Endothelial cell of umbilical vein (primary cell): Measurements from ENCODE around the gene ZNF616. TPM values are rescaled to one million over a fixed set of nuclear protein-coding genes. Genes with fewer than 3 reads are reported as not detected.
A peak's percentile ranks its signal among the peaks of the same experiment; 100 is the strongest.

Source experiments
- BruUV-seq: library from RNA; stranded (reverse); fragments of 400-500 nt; replicated peaks from 2 replicates; lab custom pipeline; 2021; lab: Mats Ljungman, UMichigan
- CTCF ChIA-PET: fragments of 300-600, 350-600 bp; sonication (Branson Sonifier 250); formaldehyde crosslinking; loops from one replicate; lab custom pipeline; 2021; ENCODE audit warnings: antibody characterized with exemption, inconsistent platforms; lab: Charles Lee
- POLR2A ChIA-PET: fragments of 300-600, 350-600 bp; sonication (Branson Sonifier 250); formaldehyde crosslinking; loops from one replicate; lab custom pipeline; 2021; ENCODE audit warnings: antibody characterized with exemption, inconsistent platforms; lab: Charles Lee
- DNase-seq: peaks from one replicate; pipeline ENCODE4 v3.0.0-alpha.2; 2011; ENCODE audit warnings: low read depth, low spot score
- FAIRE-seq: peaks from 2 replicates; lab custom pipeline; 2011; peaks lifted over from hg19 to GRCh38; lab: Jason Lieb, UNC
- H2AFZ ChIP-seq: 2 replicates; pipeline ENCODE4 v1.6.0; 2012; ENCODE audit warnings: low read depth, low read length, control low read depth, inconsistent platforms
- H3K27ac ChIP-seq: 2 replicates; pipeline ENCODE4 v1.5.1; 2011; ENCODE audit warnings: low read depth, mild to moderate bottlenecking, control low read depth, low read length, moderate library complexity; ENCODE audit not compliant: insufficient read depth
- H3K27me3 ChIP-seq, 2 experiments: 2 replicates each; pipeline versions ENCODE4 v1.6.0 to v1.6.1; 2011; ENCODE audit warnings: low read length in 2 of 2, mixed read lengths in 1 of 2; ENCODE audit not compliant: control insufficient read depth in 2 of 2, insufficient read depth in 2 of 2
- H3K36me3 ChIP-seq, 2 experiments: 2 replicates in 1 of 2; 3 replicates in 1 of 2; pipeline ENCODE4 v1.5.1; 2011; ENCODE audit warnings: low read length in 2 of 2, mild to moderate bottlenecking in 1 of 2, moderate library complexity in 1 of 2; ENCODE audit not compliant: control insufficient read depth in 2 of 2, insufficient read depth in 2 of 2; ENCODE audit errors: extremely low read depth in 1 of 2
- H3K4me1 ChIP-seq: 3 replicates; pipeline ENCODE4 v1.5.1; 2011; ENCODE audit warnings: mild to moderate bottlenecking, low read length; ENCODE audit not compliant: control insufficient read depth, insufficient read depth; ENCODE audit errors: extremely low read depth
- H3K4me2 ChIP-seq: 2 replicates; pipeline ENCODE4 v1.6.1; 2011; ENCODE audit warnings: low read length, control low read depth, mixed read lengths; ENCODE audit not compliant: insufficient read depth
- H3K4me3 ChIP-seq, 3 experiments: fragments of 200-600 bp in 1 of 3; sonication (generic), shearing (Covaris generic) in 1 of 3; replicated peaks in 1 of 3; 2 replicates each; pipeline ENCODE4 v1.5.1; 2011 to 2016; ENCODE audit warnings: control low read depth in 3 of 3, low read length in 3 of 3, mild to moderate bottlenecking in 2 of 3, inconsistent platforms in 1 of 3, low read depth in 1 of 3, moderate library complexity in 1 of 3; ENCODE audit not compliant: insufficient read depth in 1 of 3
- H3K79me2 ChIP-seq: 2 replicates; pipeline ENCODE4 v1.6.0; 2012; ENCODE audit warnings: low read length, inconsistent platforms; ENCODE audit not compliant: control insufficient read depth, insufficient read depth
- H3K9ac ChIP-seq: replicated peaks from 2 replicates; pipeline ENCODE3; 2011; ENCODE audit warnings: low read length, control low read depth; ENCODE audit not compliant: insufficient read depth; ENCODE audit errors: extremely low read depth
- H3K9me1 ChIP-seq: replicated peaks from 3 replicates; pipeline ENCODE4 v1.6.0; 2011; ENCODE audit warnings: mild to moderate bottlenecking, low read length; ENCODE audit not compliant: control insufficient read depth, insufficient read depth; ENCODE audit errors: extremely low read depth
- H3K9me3 ChIP-seq: replicated peaks from 2 replicates; pipeline ENCODE4 v1.5.1; 2012; ENCODE audit warnings: low read length, inconsistent platforms; ENCODE audit not compliant: control insufficient read depth, insufficient read depth
- H4K20me1 ChIP-seq: replicated peaks from 2 replicates; pipeline ENCODE3; 2011; ENCODE audit warnings: mild to moderate bottlenecking, low read length; ENCODE audit not compliant: control insufficient read depth, insufficient read depth; ENCODE audit errors: extremely low read depth
- EZH2 ChIP-seq: IDR thresholded peaks from 2 replicates; pipeline ENCODE4 v1.6.1; 2012; ENCODE audit warnings: borderline replicate concordance, low read depth, mild to moderate bottlenecking, moderate library complexity, low read length, inconsistent platforms; ENCODE audit not compliant: severe bottlenecking
- FOS ChIP-seq: IDR thresholded peaks from 2 replicates; pipeline ENCODE4 v1.6.1; 2011; ENCODE audit warnings: mild to moderate bottlenecking, low read length, moderate library complexity, borderline replicate concordance; ENCODE audit not compliant: insufficient read depth
- GATA2 ChIP-seq: IDR thresholded peaks from 2 replicates; pipeline ENCODE4 v1.7.0; 2011; ENCODE audit warnings: low read depth, mild to moderate bottlenecking, moderate library complexity, mixed read lengths, low read length; ENCODE audit not compliant: insufficient read length, insufficient read depth
- JUN ChIP-seq: IDR thresholded peaks from 2 replicates; pipeline ENCODE4 v1.6.1; 2011; ENCODE audit warnings: borderline replicate concordance, low read depth; ENCODE audit not compliant: insufficient read length, insufficient read depth
- MYC ChIP-seq: IDR thresholded peaks from one replicate; pipeline ENCODE4 v1.6.1; 2011; ENCODE audit warnings: mild to moderate bottlenecking, low read depth, low read length
- POLR2A ChIP-seq: IDR thresholded peaks from 2 replicates; pipeline ENCODE4 v1.6.1; 2012; ENCODE audit warnings: low read depth, mild to moderate bottlenecking, control low read depth, low read length
- POLR2AphosphoS5 ChIP-seq: IDR thresholded peaks from 2 replicates; pipeline ENCODE4 v1.6.1; 2012; ENCODE audit warnings: low read depth, mild to moderate bottlenecking, control low read depth, low read length, moderate library complexity; ENCODE audit not compliant: insufficient read depth
- dilution Hi-C: fragments of 300-500 bp; cut with MboI; formaldehyde crosslinking; loops from one replicate; pipeline ENCODE4 v1.15.0; 2019; ENCODE audit warnings: low sequenced_read_pairs; ENCODE audit not compliant: extremely low pct_ligation_motif_present
- intact Hi-C: fragments of 100-400 bp; cut with micrococcal nuclease; formaldehyde crosslinking; loops from one replicate; pipeline ENCODE4 v1.10.0; 2022
- polyA plus RNA-seq, 4 experiments: library from polyadenylated mRNA; depleted of rRNA in 3 of 4; stranded (reverse) in 3 of 4; unstranded in 1 of 4; fragments of >200 nt; gene quantifications; 2 replicates each; pipeline versions ENCODE4 v1.2.1 to v1.2.3, GENCODE V29; 2011 to 2012; ENCODE audit warnings: missing spikeins in 1 of 4
- total RNA-seq: library from RNA; stranded (reverse); gene quantifications from 2 replicates; pipeline ENCODE4 v1.2.3, GENCODE V29; 2021
- TF ChIP-seq, protein P1 (sequence below): IDR thresholded peaks from 2 replicates; pipeline ENCODE4 v1.6.1; 2011; ENCODE audit not compliant: insufficient read depth, insufficient read length
- TF ChIP-seq, protein P2 (sequence below), 2 donors: IDR thresholded peaks; 1 replicate in 1 of 2; 2 replicates in 1 of 2; pipeline ENCODE4 v1.5.1; 2011; ENCODE audit warnings: low read length in 2 of 2, mild to moderate bottlenecking in 2 of 2, moderate library complexity in 2 of 2, control low read depth in 1 of 2, inconsistent platforms in 1 of 2, low read depth in 1 of 2; ENCODE audit not compliant: insufficient read depth in 1 of 2; ENCODE audit errors: extremely low read depth in 1 of 2

The ZNF616 gene
- total and polyA plus RNA-seq, 2 donors (not counting 3 experiments of a cell fraction or from before 2014, with no cell fraction given): 1.7 to 9.1 TPM

DNA sequence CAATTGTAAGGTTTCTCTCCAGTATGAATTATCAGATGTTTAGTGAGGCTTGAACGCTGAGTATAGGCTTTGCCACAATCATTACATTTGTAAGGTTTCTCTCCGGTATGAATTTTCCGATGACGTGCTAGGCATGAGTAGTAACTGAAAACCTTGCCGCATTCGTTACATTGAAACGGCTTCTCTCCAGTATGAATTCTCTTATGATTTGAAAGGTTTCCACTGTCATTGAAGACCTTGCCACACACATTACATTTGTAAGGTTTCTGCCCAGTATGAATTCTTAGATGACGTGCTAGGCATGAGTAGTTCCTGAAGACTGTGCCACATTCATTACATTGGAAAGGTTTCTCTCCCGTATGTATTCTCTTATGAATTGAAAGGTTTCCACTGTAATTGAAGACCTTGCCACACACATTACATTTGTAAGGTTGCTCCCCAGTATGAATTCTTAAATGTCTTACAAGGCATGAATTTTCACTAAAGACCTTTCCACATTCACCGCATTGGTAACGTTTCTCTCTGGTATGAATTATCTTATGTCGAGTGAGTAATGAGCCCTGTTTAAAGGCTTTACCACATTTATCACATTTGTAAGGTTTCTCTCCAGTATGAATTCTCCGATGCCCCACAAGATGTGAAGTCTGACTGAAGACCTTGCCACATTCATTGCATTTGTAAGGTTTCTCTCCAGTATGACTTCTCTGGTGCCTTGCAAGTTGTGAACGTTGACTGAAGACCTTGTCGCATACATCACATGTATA lies 16.0 kb upstream of the ZNF616 start:
- DNase-seq: no peak
- intact Hi-C loops: no loop called here

More for the DNA sequence above, 16.0 kb upstream of the ZNF616 start:
- no peak overlapping the region for H2AFZ ChIP-seq
- H3K9me1 ChIP-seq: no peaks in the 10 kb centered on the region
- ChIA-PET POLR2A (no interaction called here), CTCF (no interaction called here)
- H3K9me3 ChIP-seq: peaks cover 16% of the 10 kb centered on the region
- no peaks in the 10 kb centered on the region for H3K27me3 ChIP-seq
- no peaks in the 10 kb centered on the region for H4K20me1 ChIP-seq
- no peak overlapping the region for H3K4me2 ChIP-seq
- H3K4me3 ChIP-seq: no peak overlapping the region
- TF ChIP-seq POLR2A (no peak), JUN (no peak), FOS (no peak), EZH2 (no peak), MYC (no peak), GATA2 (no peak), POLR2AphosphoS5 (no peak)
- TF ChIP-seq, protein P1, sequence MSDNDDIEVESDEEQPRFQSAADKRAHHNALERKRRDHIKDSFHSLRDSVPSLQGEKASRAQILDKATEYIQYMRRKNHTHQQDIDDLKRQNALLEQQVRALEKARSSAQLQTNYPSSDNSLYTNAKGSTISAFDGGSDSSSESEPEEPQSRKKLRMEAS: no peak
- TF ChIP-seq, protein P2, sequence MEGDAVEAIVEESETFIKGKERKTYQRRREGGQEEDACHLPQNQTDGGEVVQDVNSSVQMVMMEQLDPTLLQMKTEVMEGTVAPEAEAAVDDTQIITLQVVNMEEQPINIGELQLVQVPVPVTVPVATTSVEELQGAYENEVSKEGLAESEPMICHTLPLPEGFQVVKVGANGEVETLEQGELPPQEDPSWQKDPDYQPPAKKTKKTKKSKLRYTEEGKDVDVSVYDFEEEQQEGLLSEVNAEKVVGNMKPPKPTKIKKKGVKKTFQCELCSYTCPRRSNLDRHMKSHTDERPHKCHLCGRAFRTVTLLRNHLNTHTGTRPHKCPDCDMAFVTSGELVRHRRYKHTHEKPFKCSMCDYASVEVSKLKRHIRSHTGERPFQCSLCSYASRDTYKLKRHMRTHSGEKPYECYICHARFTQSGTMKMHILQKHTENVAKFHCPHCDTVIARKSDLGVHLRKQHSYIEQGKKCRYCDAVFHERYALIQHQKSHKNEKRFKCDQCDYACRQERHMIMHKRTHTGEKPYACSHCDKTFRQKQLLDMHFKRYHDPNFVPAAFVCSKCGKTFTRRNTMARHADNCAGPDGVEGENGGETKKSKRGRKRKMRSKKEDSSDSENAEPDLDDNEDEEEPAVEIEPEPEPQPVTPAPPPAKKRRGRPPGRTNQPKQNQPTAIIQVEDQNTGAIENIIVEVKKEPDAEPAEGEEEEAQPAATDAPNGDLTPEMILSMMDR (IDR thresholded peaks at IDR 0.05; ENCODE audit: extremely low read depth in 1 of 2, insufficient read depth in 1 of 2, low read depth in 1 of 2, low read length in 2 of 2): no peak
- H3K9ac ChIP-seq: no peak overlapping the region
- FAIRE-seq: peak; percentile 26
- no peaks in the 10 kb centered on the region for H3K79me2 ChIP-seq
- H3K36me3 ChIP-seq: peaks cover 0 to 8% of the 10 kb centered on the region in 2 experiments
- no peak overlapping the region for H3K27ac ChIP-seq
- no peaks in the 10 kb centered on the region for H3K4me1 ChIP-seq
- BruUV-seq: no TSS peak
- dilution Hi-C loops: no loop called here
